Kidney (tissue), 14 donors: Measurements from ENCODE around the gene PPFIBP1. TPM values are rescaled to one million over a fixed set of nuclear protein-coding genes. Genes with fewer than 3 reads are reported as not detected.
A peak's percentile ranks its signal among the peaks of the same experiment; 100 is the strongest.

Source experiments
- DNase-seq, 5 donors: peaks; one replicate each; pipeline ENCODE4 v3.0.0-alpha.2; 2013 to 2020
- FAIRE-seq: peaks from 2 replicates; lab custom pipeline; 2012; peaks lifted over from hg19 to GRCh38; lab: Jason Lieb, UNC
- H3K27ac ChIP-seq, 2 donors: one replicate each; pipeline ENCODE4 v1.7.0; 2013; ENCODE audit warnings: low read depth in 2 of 2, low read length in 2 of 2, inconsistent platforms in 1 of 2
- H3K27me3 ChIP-seq: one replicate; pipeline ENCODE4 v1.7.1; 2013; ENCODE audit warnings: low read length, inconsistent platforms; ENCODE audit not compliant: control insufficient read depth, insufficient read depth
- H3K36me3 ChIP-seq, 3 donors: one replicate each; pipeline versions ENCODE4 v1.7.0 to v1.7.1; 2013; ENCODE audit warnings: low read length in 3 of 3, control low read depth in 1 of 3, inconsistent platforms in 1 of 3; ENCODE audit not compliant: insufficient read depth in 3 of 3, control insufficient read depth in 2 of 3
- H3K4me1 ChIP-seq, 3 donors: one replicate each; pipeline versions ENCODE4 v1.7.0 to v1.7.1; 2013; ENCODE audit warnings: low read length in 3 of 3, inconsistent platforms in 1 of 3, low read depth in 1 of 3; ENCODE audit not compliant: control insufficient read depth in 2 of 3, insufficient read depth in 2 of 3
- H3K4me3 ChIP-seq, 3 donors: one replicate each; pipeline versions ENCODE4 v1.7.0 to v1.8.1; 2013; ENCODE audit warnings: low read length in 3 of 3, control low read depth in 1 of 3, inconsistent platforms in 1 of 3
- H3K9ac ChIP-seq, 3 donors: one replicate each; pipeline versions ENCODE4 v1.7.0 to v1.7.1; 2013; ENCODE audit warnings: low read length in 3 of 3, control low read depth in 1 of 3, inconsistent platforms in 1 of 3
- H3K9me3 ChIP-seq, 3 donors: one replicate each; pipeline versions ENCODE4 v1.7.0 to v1.7.1; 2013; ENCODE audit warnings: low read length in 3 of 3, control low read depth in 1 of 3, inconsistent platforms in 1 of 3; ENCODE audit not compliant: control insufficient read depth in 2 of 3, insufficient read depth in 1 of 3
- intact Hi-C: fragments of 100-400 bp; cut with DNase I; formaldehyde crosslinking; loops from one replicate; pipeline ENCODE4 v1.11.1; 2022
- polyA plus RNA-seq: library from polyadenylated mRNA; stranded (reverse); fragments of 350-450 nt; fragmentation: Illumina TruSeq; extraction: RNeasy Lipid Tissue Mini Kit (QIAGEN cat#74804); gene quantifications from one replicate; pipeline ENCODE4 v1.2.3, GENCODE V29; 2014; ENCODE audit warnings: low read depth, low replicate concordance; ENCODE audit not compliant: insufficient read depth
- total RNA-seq: library from RNA; stranded (reverse); fragmentation: NEBNext Ultra II Directional; extraction: Animal tissue kit (Norgen Biotek cat#: 25700); gene quantifications from one replicate; pipeline ENCODE4 v1.2.1, GENCODE V29; 2021
- TF ChIP-seq, protein P1 (sequence below): IDR thresholded peaks from 3 replicates; pipeline ENCODE4 v1.5.1; 2012; ENCODE audit warnings: mild to moderate bottlenecking, moderate library complexity, borderline replicate concordance; ENCODE audit not compliant: insufficient read depth; ENCODE audit errors: extremely low read depth
- donor health status: control.
- donor health status: control.
- donor health status: control.
- donor health status: control.
- donor health status: control.
- donor health status: DM: yes; HTN: yes; CAD: no.
- donor health status: Normal renal cell carcinoma (clear cell type).

Gene PPFIBP1
- total and polyA plus RNA-seq, 2 donors from 2014 or later, result 12.7 to 175 TPM

DNA sequence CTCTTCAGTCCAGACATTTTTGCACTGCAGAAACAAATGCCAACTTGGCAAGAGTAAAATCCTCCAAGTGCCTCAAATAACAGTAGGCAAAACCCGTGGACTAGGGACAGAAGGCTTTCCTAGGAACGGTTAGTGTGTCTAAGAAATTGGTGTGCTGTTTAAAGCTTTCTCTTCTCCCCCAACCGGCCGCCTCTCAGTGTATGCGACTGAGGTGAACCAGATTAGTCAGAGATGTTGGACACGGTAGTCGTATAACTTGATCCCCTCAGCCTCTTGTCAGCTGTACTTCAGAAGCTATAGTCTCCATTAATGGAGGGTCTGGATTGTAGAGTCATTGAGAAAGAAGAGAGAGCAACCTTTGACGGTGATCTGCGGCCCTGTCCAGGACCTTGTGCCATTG is 21.7 kb downstream of the PPFIBP1 start:
- H3K9ac ChIP-seq, result no peak overlapping the region
- intact Hi-C loops, result no loop called here

DNA sequence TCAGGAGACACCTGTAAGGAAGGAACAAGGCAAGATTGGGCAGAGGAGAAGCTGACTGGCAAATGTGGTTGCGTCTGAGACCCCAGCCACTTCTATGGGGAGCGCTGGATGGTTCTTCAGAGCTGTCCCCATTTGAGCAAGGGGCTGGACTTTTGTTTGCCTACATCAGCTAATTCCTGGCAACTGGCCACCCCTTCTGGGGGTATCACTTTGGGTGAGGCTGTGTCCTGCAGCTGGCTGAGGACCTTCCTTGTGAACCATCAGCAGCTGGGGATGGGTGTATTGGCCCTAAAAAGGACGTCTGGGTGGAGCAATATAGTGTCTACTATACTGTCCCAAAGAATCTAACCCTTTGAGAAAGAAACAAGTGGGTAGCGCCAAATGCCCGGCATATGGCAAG is 23.6 kb downstream of the PPFIBP1 start:
- Histone ChIP-seq H3K36me3 (no peaks in the 10 kb centered on the region), H3K4me1 (peaks cover 6 to 25% (median 24%) of the 10 kb centered on the region in 3 donors), H3K27ac (no peak overlapping the region), H3K27me3 (no peaks in the 10 kb centered on the region), H3K9me3 (no peaks in the 10 kb centered on the region), H3K9ac (no peak overlapping the region), H3K4me3 (no peak overlapping the region)
- TF ChIP-seq, protein P1, sequence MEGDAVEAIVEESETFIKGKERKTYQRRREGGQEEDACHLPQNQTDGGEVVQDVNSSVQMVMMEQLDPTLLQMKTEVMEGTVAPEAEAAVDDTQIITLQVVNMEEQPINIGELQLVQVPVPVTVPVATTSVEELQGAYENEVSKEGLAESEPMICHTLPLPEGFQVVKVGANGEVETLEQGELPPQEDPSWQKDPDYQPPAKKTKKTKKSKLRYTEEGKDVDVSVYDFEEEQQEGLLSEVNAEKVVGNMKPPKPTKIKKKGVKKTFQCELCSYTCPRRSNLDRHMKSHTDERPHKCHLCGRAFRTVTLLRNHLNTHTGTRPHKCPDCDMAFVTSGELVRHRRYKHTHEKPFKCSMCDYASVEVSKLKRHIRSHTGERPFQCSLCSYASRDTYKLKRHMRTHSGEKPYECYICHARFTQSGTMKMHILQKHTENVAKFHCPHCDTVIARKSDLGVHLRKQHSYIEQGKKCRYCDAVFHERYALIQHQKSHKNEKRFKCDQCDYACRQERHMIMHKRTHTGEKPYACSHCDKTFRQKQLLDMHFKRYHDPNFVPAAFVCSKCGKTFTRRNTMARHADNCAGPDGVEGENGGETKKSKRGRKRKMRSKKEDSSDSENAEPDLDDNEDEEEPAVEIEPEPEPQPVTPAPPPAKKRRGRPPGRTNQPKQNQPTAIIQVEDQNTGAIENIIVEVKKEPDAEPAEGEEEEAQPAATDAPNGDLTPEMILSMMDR, result no peak
- intact Hi-C loops, result no loop called here
- FAIRE-seq, result no peak
- no peak for DNase-seq

More for the DNA sequence above, 21.7 kb downstream of the PPFIBP1 start:
- DNase-seq (no peak), FAIRE-seq (no peak)
- H3K9me3 ChIP-seq, result no peaks in the 10 kb centered on the region
- H3K4me3 ChIP-seq, result no peak overlapping the region
- H3K27ac ChIP-seq, result no peak overlapping the region
- TF ChIP-seq, protein P1, result no peak
- no peaks in the 10 kb centered on the region for H3K27me3 ChIP-seq
- H3K4me1 ChIP-seq, result peaks cover 6 to 19% (median 18%) of the 10 kb centered on the region in 3 donors
- no peaks in the 10 kb centered on the region for H3K36me3 ChIP-seq

DNA sequence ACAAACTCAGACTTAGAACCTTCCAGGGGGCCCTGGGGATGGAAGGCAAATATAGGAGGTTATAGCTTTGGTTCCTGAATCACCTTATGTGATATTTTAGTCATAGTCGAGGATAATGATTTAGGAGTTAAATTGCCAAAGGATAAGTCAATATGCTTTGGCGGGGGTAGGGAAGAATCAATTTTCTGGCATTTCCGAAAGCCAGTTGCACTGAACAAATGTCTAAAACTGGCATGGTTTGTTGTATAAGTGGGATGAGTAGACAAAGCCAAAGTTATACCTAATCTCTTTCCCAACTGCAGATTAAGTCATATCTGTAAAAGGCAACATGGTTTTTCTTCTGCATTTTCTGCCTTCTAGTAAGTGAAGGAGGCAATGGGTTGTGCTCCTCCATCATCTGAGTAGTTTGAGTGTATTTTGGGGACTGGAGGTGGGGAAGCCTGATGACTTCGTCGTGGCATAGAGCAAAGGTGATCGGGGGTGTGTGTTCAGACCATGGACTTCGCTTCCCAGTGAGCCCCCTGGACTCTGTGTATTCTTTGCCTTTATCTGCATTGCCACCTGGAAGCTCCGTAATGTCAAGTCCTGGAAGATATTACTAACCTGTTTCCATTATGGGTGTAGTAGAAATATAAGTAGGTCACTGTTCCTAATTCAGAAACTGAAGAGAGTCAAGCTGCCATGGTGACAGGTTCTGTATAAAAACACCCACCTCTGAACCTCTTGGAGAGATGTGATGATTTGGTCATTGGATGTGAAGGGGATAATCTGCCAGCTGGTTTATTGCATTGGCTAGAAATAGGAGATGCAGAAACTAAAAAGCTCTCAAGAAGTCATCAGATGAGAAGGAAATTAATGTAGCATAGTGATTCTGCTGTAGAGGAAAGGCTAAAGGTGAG is 24.5 kb downstream of the PPFIBP1 start:
- Histone ChIP-seq H3K4me3 (peak overlapping the region in 1 of 3 donors; percentile 53), H3K36me3 (no peaks in the 10 kb centered on the region), H3K9ac (peak overlapping the region in 1 of 3 donors; percentile 22), H3K27ac (peak overlapping the region in 1 of 2 donors; percentile 80), H3K9me3 (no peaks in the 10 kb centered on the region), H3K4me1 (peaks cover 6 to 32% (median 26%) of the 10 kb centered on the region in 3 donors), H3K27me3 (no peaks in the 10 kb centered on the region)
- DNase-seq (no peak), FAIRE-seq (no peak)
- TF ChIP-seq, protein P1, result no peak
- intact Hi-C loops, result no loop called here
